GM18870 (cell line): Measurements from ENCODE around the gene RARG.
"Not testable (repeated sequence)": the region's sequence is repeated elsewhere in the genome, so short reads cannot be mapped to it uniquely, and the experiment has no call there.

Source experiments
- ATAC-seq: cut with Tn5 transposase; IDR thresholded peaks from one replicate; pipeline ENCODE4 v1.9.1; 2021; ENCODE audit warnings: moderate library complexity; ENCODE audit not compliant: unreplicated experiment

The RARG gene

GRCh38 chr12:53193040-53193439, 39.0 kb downstream of the RARG start:
- ATAC-seq, result no peak

GRCh38 chr12:53192531-53193021, 39.4 kb downstream of the RARG start:
- ATAC-seq, result no peak

GRCh38 chr12:53191885-53192530, 40.0 kb downstream of the RARG start:
- no peak for ATAC-seq

GRCh38 chr12:53191096-53191884, 40.7 kb downstream of the RARG start:
- ATAC-seq, result no peak

GRCh38 chr12:53190108-53190729, 41.8 kb downstream of the RARG start:
- no peak for ATAC-seq

DNA sequence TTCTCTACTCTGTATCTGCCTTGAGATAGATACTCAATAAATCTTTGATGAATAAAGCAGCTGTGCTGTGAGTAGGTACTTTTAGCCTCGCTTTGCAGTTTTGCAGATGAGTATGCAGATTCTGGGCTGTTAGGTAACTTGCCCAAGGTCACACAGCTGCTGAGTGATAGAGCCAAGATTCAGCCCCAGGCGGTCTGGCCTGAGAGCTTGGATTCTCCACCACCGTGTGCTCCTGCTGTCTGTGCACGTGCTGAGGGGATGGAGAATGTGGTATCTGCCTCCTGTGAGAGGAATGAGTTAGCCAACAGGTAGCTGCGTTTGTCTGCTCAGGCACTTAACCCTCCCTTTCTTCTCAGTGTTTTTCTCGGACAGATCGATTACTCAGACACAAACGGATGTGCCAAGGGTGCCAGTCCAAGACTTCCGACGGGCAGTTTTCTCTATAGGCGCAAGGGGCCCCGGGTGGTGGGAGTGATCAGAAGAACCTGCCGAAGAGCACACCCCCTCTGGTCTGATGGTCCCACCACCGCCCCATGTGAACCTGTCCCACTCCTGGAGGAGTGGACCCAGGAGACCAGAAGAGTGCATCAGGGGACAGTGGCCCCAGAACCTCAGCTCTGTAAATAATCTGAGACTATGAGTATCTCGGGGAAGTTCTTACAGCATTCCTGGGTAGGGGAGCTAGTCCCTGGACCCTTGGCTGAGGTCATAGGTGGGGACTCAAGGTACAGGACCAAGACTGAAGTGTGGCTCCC, 44.7 kb downstream of the RARG start:
- ATAC-seq, result no peak

- no peak for ATAC-seq
These were observed 45.3 kb downstream of the RARG start for GRCh38 chr12:53186745-53187144.

- no peak for ATAC-seq
These were observed 46.3 kb downstream of the RARG start for GRCh38 chr12:53185582-53186153.

DNA sequence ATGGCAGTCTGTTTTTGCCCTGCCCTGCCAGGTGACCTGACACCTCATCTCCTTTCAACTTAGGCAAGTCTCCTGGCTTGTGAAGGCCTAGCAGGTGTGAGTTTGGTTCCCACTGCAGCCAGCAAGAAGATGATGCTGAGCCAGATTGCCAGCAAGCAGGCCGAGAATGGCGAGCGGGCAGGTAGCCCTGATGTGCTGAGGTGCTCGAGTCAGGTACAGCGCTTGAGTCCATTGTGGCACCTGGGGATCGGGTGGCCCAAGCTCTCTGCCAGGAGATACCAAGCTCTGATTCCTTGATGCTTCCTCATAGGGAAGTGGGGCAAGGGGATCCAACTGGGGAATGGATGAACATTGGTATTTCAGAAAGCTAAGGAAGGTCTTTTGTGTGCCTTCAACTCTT, 47.2 kb downstream of the RARG start:
- ATAC-seq, result no peak

DNA sequence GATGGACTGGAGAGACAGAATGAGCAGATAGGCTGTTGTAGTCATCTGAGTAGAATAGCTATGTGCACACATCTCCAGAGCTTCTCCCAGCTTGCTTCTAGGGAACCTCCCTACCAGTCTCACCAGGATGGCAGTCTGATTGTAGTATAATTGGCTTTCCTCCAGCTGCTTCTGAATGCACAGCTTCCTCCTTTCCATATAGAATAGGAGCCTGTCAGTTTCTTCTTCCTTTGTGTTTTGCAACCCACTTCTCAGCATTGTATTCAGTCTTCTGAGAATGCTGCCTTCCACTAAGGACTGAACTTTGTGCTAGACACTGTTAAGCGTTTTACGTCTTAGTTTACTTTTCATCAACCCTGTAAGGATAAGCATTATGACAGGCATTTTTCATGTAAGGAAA, 49.1 kb downstream of the RARG start:
- no peak for ATAC-seq

DNA sequence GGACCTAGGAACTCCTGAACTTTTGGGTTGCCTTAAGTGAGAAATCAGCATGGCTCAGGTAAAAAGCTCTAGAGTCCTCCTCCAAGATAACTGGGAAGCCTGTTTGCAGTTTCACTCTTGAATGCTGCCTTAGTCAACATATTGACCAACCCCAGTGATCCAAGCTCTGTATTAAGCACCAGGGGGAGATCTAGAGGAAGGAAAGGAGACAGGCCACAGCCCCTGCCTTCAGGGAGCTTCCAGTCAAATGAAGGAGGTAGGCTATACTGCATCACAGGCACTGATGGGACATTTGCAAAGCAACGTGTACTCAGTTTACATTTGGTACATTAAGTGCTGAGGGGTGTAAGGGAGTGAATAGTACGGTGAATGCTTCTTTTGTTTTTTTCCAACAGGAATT, 50.1 kb downstream of the RARG start:
- ATAC-seq, result no peak

DNA sequence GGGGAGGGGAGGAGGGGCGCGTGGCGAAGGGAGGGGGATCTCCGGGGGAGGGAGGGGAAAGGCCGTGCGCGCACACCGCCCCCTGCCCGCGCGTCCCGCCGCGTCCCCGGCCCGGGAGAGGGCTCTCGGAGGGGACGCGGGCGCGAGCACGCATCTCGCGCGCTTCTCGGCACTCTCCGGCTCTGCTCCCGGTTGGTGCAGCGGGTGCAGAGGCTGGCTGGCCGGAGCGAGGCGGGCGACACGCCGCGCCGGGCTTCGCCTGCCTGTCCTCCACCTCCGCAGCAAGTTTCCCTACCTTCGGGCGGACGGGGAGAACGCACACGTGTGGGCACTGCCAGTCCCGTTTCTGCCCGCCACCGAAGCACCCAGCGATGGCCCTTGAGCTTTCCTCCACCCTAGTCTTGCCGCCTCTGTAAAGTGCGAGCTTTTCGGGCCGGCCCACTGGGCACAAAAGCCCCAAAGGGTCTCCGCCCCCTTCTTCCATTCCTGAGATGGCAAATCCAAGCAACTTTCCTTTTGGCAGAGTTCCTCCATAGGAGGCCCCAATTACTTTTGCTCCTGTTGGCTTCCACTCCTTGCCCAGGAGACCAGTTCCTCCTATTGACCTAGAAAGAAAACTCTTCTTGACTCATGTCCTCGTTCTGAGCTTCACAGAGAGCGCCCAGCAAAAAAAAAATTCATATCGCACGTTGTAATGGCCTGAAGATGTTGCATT, 50.9 kb downstream of the RARG start:
- ATAC-seq, result no peak

DNA sequence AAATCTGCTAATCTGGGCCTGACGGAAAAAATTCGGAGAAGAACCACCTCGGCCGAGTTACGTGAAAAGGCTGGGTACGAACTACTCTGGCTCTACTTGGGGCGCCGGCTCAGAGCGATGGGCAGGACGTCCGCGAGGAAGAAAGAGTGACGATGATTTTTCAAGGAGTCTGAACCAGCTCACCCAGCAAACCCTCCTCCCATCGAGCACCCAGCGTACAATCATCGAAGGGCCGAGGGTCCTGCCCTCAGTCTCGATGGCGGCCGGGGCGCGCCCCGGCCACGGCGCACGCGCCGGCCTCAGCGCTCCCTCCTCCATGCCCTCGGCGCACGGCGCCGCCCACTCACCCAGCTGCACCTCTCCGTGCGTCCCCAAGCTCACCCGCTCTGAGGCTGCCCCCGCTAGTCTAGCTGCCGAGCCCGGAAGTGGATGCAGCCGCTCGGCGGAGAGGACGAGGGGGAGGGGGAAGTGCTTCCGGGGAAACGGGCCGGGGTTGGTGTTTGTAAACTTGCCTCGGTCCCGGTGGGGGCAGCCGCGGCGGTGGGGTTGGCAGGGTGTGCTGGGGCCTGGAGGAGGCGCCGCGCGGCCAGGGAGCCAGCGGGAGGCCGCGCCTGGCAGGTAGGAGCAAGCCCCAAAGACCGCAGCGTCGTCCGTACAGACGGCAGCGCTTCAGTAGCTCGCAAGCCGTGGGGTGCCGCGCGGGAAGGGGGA, 51.6 kb downstream of the RARG start, which contains the start of the genes CSAD and ZNF740:
CSAD (minus strand) TSS at position 706 of the 711 bp plus-strand sequence. CDS start 7,455 bp downstream, outside the sequence.
ZNF740 (plus strand) TSS at position 503 of the 711 bp plus-strand sequence. CDS start 1,262 bp downstream, outside the sequence.
- no peak for ATAC-seq

GRCh38 chr12:53179687-53180219, 52.3 kb downstream of the RARG start:
- ATAC-seq, result no peak

DNA sequence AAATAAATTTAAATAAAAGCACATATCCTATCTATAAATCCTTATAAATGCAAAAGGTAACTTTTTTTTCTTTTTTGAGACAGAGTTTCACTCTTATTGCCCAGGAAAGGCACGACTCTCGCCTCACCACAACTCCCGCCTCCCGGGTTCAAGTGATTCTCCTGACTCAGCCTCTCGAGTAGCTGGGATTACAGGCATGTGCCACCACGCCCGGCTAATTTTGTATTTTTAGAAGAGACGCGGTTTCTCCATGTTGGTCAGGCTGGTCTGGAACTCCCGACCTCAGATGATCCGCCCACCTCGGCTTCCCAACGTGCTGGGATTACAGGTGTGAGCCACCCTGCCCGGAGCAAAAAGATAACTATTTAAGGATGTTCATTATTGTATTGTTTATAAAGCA, 53.2 kb downstream of the RARG start:
- ATAC-seq, result not testable (repeated sequence)

- ATAC-seq, result not testable (repeated sequence)
These were observed 54.6 kb downstream of the RARG start for GRCh38 chr12:53177447-53177846.

DNA sequence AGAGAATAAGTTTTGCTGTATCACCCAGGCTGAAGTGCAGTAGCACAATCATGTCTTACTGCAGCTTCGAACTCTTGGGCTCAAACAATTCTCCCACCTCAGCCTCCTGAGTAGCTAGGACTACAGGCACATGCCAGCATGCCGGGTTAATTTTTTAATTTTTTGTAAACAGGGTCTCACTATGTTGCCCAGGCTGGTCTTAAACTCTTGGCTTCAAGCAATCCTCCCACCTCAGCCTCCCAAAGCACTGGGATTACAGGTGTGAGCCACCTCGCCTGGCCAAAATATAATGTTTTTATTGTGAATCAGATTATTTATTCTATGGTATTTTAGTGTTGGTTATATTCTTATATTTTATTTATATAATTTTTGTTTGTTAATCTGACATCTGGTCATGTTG, 55.3 kb downstream of the RARG start:
- no peak for ATAC-seq

DNA sequence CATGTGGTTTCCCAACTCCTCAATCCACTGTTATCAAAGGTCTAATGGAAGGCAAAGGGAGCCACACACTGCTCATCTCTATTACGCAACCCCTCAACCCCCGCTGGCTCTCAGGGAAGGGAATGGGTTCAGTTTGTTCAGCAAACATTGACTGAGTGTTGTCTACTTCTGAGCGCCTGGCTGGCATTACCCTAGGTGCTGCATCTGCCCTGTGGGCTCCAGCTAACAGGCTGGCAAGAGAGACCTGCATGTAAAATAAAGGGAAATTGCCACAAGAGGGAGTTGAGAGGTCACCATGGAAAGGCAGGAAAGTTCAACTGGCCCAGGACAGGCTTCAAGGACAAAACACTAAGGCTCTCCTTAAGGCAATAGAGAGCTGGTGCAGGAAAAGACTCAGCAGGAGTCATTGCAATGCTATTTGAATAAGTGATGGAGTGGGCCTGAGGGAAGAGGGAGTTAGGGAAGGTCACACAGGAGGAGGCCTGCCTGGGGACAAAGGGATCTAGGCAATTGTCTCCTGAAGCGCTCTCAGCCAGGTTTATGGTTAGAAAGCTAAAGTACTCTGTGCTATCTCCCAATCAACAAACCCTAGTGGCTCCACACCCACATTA, 57.0 kb downstream of the RARG start:
- ATAC-seq, result no peak
